WTC11 (cell line): Measurements from ENCODE around the gene INAFM2. TPM values are rescaled to one million over a fixed set of nuclear protein-coding genes. Genes with fewer than 3 reads are reported as not detected.

ENCODE experiments used
- ATAC-seq: fragments of 200-7000 bp; cut with Tn5 transposase; 2 replicates; pipeline ENCODE4 v1.10.0; 2021; ENCODE audit warnings: mild to moderate bottlenecking, moderate library complexity
- CTCF ChIA-PET: fragments of 300-600 bp; sonication (Branson Sonifier 250); formaldehyde crosslinking; loops from one replicate; lab custom pipeline; 2021; ENCODE audit warnings: antibody characterized with exemption; lab: Charles Lee
- POLR2A ChIA-PET: fragments of 350-600 bp; sonication (Branson Sonifier 250); formaldehyde crosslinking; loops from one replicate; lab custom pipeline; 2021; ENCODE audit warnings: antibody characterized with exemption; lab: Charles Lee
- DNase-seq: peaks from one replicate; pipeline ENCODE4 v3.0.0; 2021; ENCODE audit warnings: low spot score
- H3K27ac Mint-ChIP-seq: 2 replicates; pipeline ENCODE4 v1.8.0; 2021; ENCODE audit warnings: mixed read lengths
- H3K27me3 Mint-ChIP-seq: 2 replicates; pipeline ENCODE4 v1.8.0; 2021; ENCODE audit warnings: low read depth, mild to moderate bottlenecking, moderate library complexity, mixed read lengths
- H3K36me3 Mint-ChIP-seq: 2 replicates; pipeline ENCODE4 v1.8.0; 2021; ENCODE audit warnings: mixed read lengths
- H3K4me1 Mint-ChIP-seq: 2 replicates; pipeline ENCODE4 v1.8.0; 2022; ENCODE audit warnings: mixed read lengths
- H3K4me3 Mint-ChIP-seq: 2 replicates; pipeline ENCODE4 v1.8.0; 2021; ENCODE audit warnings: mild to moderate bottlenecking, moderate library complexity, mixed read lengths
- H3K9me3 Mint-ChIP-seq: 2 replicates; pipeline ENCODE4 v1.8.0; 2021; ENCODE audit warnings: mixed read lengths
- CREB1 ChIP-seq: sonication (generic); formaldehyde crosslinking; IDR thresholded peaks from 2 replicates; pipeline ENCODE4 v1.8.0; 2023; ENCODE audit warnings: mild to moderate bottlenecking, missing genetic modification reagents
- E2F5 ChIP-seq: sonication (generic); formaldehyde crosslinking; IDR thresholded peaks from 2 replicates; pipeline ENCODE4 v1.8.1; 2022; ENCODE audit warnings: mild to moderate bottlenecking, moderate library complexity, missing genetic modification reagents
- ERG ChIP-seq: fragments of 250-450 bp; sonication (Bioruptor Pico); IDR thresholded peaks from 2 replicates; pipeline ENCODE4 v1.8.0; 2021; ENCODE audit warnings: mild to moderate bottlenecking
- FOXK1 ChIP-seq: sonication (generic); formaldehyde crosslinking; IDR thresholded peaks from 2 replicates; pipeline ENCODE4 v1.8.0; 2022; ENCODE audit warnings: mild to moderate bottlenecking, moderate library complexity, missing genetic modification reagents
- GABPB1 ChIP-seq: sonication (generic); formaldehyde crosslinking; IDR thresholded peaks from 2 replicates; pipeline ENCODE4 v1.8.1; 2023; ENCODE audit warnings: mild to moderate bottlenecking, missing genetic modification reagents
- GRHL2 ChIP-seq: fragments of 250-450 bp; sonication (Bioruptor Pico); IDR thresholded peaks from 2 replicates; pipeline ENCODE4 v1.8.0; 2022; ENCODE audit warnings: mild to moderate bottlenecking, moderate library complexity; ENCODE audit not compliant: insufficient replicate concordance, severe bottlenecking
- HMGXB4 ChIP-seq: sonication (generic); formaldehyde crosslinking; IDR thresholded peaks from 2 replicates; pipeline ENCODE4 v1.8.1; 2023; ENCODE audit warnings: mild to moderate bottlenecking, moderate library complexity, missing genetic modification reagents
- JAZF1 ChIP-seq: fragments of 250-450 bp; sonication (Bioruptor Pico); IDR thresholded peaks from 2 replicates; pipeline ENCODE4 v1.9.0; 2021; ENCODE audit warnings: moderate library complexity, mild to moderate bottlenecking, inconsistent platforms
- KAT7 ChIP-seq: sonication (generic); formaldehyde crosslinking; IDR thresholded peaks from 2 replicates; pipeline ENCODE4 v1.8.1; 2023; ENCODE audit warnings: missing genetic modification reagents, mild to moderate bottlenecking, borderline replicate concordance
- NFE2L1 ChIP-seq: sonication (generic); formaldehyde crosslinking; IDR thresholded peaks from 2 replicates; pipeline ENCODE4 v1.8.1; 2023; ENCODE audit warnings: missing genetic modification reagents
- NR1H2 ChIP-seq: sonication (generic); formaldehyde crosslinking; IDR thresholded peaks from 2 replicates; pipeline ENCODE4 v1.9.0; 2021; ENCODE audit warnings: mild to moderate bottlenecking, moderate library complexity, missing genetic modification reagents
- STAT6 ChIP-seq: sonication (generic); formaldehyde crosslinking; conservative IDR thresholded peaks from 2 replicates; pipeline ENCODE4 v1.8.1; 2023; ENCODE audit warnings: mild to moderate bottlenecking, low read depth, missing genetic modification reagents, moderate library complexity
- TP53 ChIP-seq: sonication (generic); formaldehyde crosslinking; IDR thresholded peaks from 2 replicates; pipeline ENCODE4 v1.8.1; 2023; ENCODE audit warnings: mild to moderate bottlenecking, missing genetic modification reagents
- ZBTB21 ChIP-seq: sonication (generic); formaldehyde crosslinking; IDR thresholded peaks from 2 replicates; pipeline ENCODE4 v1.8.1; 2023; ENCODE audit warnings: mild to moderate bottlenecking, missing genetic modification reagents, borderline replicate concordance
- ZNF138 ChIP-seq: sonication (generic); formaldehyde crosslinking; conservative IDR thresholded peaks from 2 replicates; pipeline ENCODE4 v1.8.1; 2022; ENCODE audit warnings: mild to moderate bottlenecking, moderate library complexity, missing genetic modification reagents
- ZNF317 ChIP-seq: sonication (generic); formaldehyde crosslinking; IDR thresholded peaks from 2 replicates; pipeline ENCODE4 v1.8.1; 2023; ENCODE audit warnings: low read depth, mild to moderate bottlenecking, moderate library complexity, missing genetic modification reagents, borderline replicate concordance
- ZNF671 ChIP-seq: fragments of 250-450 bp; sonication (Bioruptor Pico); IDR thresholded peaks from 2 replicates; pipeline ENCODE4 v1.8.0; 2021; ENCODE audit warnings: mild to moderate bottlenecking
- total RNA-seq: library from RNA; stranded (reverse); gene quantifications from 3 replicates; pipeline ENCODE4 v1.2.3, GENCODE V29; 2021
- TF ChIP-seq, protein P1 (sequence below): fragments of 250-450 bp; sonication (Bioruptor Pico); IDR thresholded peaks from 2 replicates; pipeline ENCODE4 v1.9.0; 2021; ENCODE audit warnings: mild to moderate bottlenecking, borderline replicate concordance

INAFM2 gene
- total RNA-seq, 1 experiment from 2014 or later = 34.2 TPM

GRCh38 chr15:40281057-40281800 is 42.3 kb upstream of the INAFM2 start:
- peaks cover 76% of the 10 kb centered on the region for H3K27me3 Mint-ChIP-seq
- no peaks in the 10 kb centered on the region for H3K9me3 Mint-ChIP-seq
- no peak overlapping the region for H3K27ac Mint-ChIP-seq
- POLR2A ChIA-PET = interaction anchor here (1.1 to 2.6 kb wide), 5 partner anchors 8 to 44 kb away, joined by 3 to 12 read pairs (median 5); partner anchors contain the start of gene PLCB2
- no peaks in the 10 kb centered on the region for H3K36me3 Mint-ChIP-seq
- peaks cover 57% of the 10 kb centered on the region for H3K4me1 Mint-ChIP-seq
- CTCF ChIA-PET = interaction anchor here (0.8 to 13.0 kb wide), 14 partner anchors 10 to 236 kb away, joined by 4 to 690 read pairs (median 15); partner anchors contain the start of genes CCDC9B, INAFM2 and PLCB2
- ATAC-seq (peak; percentile 6), DNase-seq (peak; percentile 49)
- H3K4me3 Mint-ChIP-seq = peak overlapping the region; percentile 65
- TF ChIP-seq CREB1 (CRISPR knock-in tag) (no peak), ZNF138 (CRISPR knock-in tag) (no peak), TP53 (no peak), E2F5 (CRISPR knock-in tag) (no peak)

DNA sequence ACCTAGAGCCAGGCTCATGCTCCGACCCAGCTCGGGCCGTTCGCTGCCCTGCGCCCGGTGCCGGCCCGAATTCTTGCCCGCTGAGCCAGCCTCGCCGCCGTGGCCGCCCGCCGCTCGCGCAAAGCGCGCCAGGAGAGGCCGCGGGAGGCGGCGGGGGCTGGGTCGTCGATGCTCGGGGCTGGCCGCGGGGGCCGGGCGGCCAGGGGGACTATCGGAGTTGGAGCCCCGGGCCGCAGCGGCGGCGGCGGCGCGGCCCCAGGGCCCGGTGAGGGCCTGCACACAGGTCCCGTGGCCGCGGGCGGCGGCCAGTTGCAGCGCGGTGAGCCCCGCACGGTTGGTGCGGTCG is 41.7 kb upstream of the INAFM2 start:
- no peaks in the 10 kb centered on the region for H3K9me3 Mint-ChIP-seq
- no peak overlapping the region for H3K4me3 Mint-ChIP-seq
- no peak overlapping the region for H3K27ac Mint-ChIP-seq
- peaks cover 76% of the 10 kb centered on the region for H3K27me3 Mint-ChIP-seq
- peaks cover 59% of the 10 kb centered on the region for H3K4me1 Mint-ChIP-seq
- DNase-seq = no peak
- no peaks in the 10 kb centered on the region for H3K36me3 Mint-ChIP-seq
- CTCF ChIA-PET = interaction anchor here (1.0 to 13.0 kb wide), 3 partner anchors 9 to 41 kb away, joined by 5 to 341 read pairs (median 6); partner anchors contain the start of genes INAFM2 and PLCB2
- POLR2A ChIA-PET = no interaction called here
- ATAC-seq = no peak
- no peak for TF ChIP-seq ERG
- TF ChIP-seq KAT7 (CRISPR knock-in tag) = 0 out of 2 replicates have a peak, but pooled peaks have one; percentile 16
- TF ChIP-seq JAZF1 (CRISPR knock-in tag) = no peak
- no peak for TF ChIP-seq NR1H2 (CRISPR knock-in tag)
- TF ChIP-seq, all 79 proteins: peak for 1

- ATAC-seq (peak; percentile 14), DNase-seq (peak; percentile 68)
- no peaks in the 10 kb centered on the region for H3K36me3 Mint-ChIP-seq
- peak overlapping the region; percentile 63 for H3K4me3 Mint-ChIP-seq
- CTCF ChIA-PET = interaction anchor here (1.0 to 13.0 kb wide), 4 partner anchors 8 to 46 kb away, joined by 4 to 341 read pairs (median 6); partner anchors contain the start of genes INAFM2 and PLCB2
- peaks cover 56% of the 10 kb centered on the region for H3K4me1 Mint-ChIP-seq
- POLR2A ChIA-PET = interaction anchor here (1.1 kb wide), 1 partner anchor 26 kb away, joined by 3 read pairs; the partner anchor contains the start of gene PLCB2
- H3K27me3 Mint-ChIP-seq = peaks cover 76% of the 10 kb centered on the region
- no peak overlapping the region for H3K27ac Mint-ChIP-seq
- no peaks in the 10 kb centered on the region for H3K9me3 Mint-ChIP-seq
- TF ChIP-seq STAT6 (CRISPR knock-in tag) (no peak), ZBTB21 (CRISPR knock-in tag) (no peak), GRHL2 (CRISPR knock-in tag) (no peak), ZNF671 (no peak), NFE2L1 (no peak), FOXK1 (CRISPR knock-in tag) (peak; percentile 20), GABPB1 (CRISPR knock-in tag) (no peak), HMGXB4 (CRISPR knock-in tag) (0 out of 2 replicates have a peak, but pooled peaks have one; percentile 75), ZNF317 (CRISPR knock-in tag) (no peak)
- TF ChIP-seq, protein P1, sequence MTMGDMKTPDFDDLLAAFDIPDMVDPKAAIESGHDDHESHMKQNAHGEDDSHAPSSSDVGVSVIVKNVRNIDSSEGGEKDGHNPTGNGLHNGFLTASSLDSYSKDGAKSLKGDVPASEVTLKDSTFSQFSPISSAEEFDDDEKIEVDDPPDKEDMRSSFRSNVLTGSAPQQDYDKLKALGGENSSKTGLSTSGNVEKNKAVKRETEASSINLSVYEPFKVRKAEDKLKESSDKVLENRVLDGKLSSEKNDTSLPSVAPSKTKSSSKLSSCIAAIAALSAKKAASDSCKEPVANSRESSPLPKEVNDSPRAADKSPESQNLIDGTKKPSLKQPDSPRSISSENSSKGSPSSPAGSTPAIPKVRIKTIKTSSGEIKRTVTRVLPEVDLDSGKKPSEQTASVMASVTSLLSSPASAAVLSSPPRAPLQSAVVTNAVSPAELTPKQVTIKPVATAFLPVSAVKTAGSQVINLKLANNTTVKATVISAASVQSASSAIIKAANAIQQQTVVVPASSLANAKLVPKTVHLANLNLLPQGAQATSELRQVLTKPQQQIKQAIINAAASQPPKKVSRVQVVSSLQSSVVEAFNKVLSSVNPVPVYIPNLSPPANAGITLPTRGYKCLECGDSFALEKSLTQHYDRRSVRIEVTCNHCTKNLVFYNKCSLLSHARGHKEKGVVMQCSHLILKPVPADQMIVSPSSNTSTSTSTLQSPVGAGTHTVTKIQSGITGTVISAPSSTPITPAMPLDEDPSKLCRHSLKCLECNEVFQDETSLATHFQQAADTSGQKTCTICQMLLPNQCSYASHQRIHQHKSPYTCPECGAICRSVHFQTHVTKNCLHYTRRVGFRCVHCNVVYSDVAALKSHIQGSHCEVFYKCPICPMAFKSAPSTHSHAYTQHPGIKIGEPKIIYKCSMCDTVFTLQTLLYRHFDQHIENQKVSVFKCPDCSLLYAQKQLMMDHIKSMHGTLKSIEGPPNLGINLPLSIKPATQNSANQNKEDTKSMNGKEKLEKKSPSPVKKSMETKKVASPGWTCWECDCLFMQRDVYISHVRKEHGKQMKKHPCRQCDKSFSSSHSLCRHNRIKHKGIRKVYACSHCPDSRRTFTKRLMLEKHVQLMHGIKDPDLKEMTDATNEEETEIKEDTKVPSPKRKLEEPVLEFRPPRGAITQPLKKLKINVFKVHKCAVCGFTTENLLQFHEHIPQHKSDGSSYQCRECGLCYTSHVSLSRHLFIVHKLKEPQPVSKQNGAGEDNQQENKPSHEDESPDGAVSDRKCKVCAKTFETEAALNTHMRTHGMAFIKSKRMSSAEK (CRISPR knock-in tag) = no peak
Measured at GRCh38 chr15:40282147-40282868, 41.2 kb upstream of the INAFM2 start.
